ENCODE results near the gene CLNK. TPM values are rescaled to one million over a fixed set of nuclear protein-coding genes. Genes with fewer than 3 reads are reported as not detected.
A peak's percentile ranks its signal among the peaks of the same experiment; 100 is the strongest.

Gene CLNK
- total and polyA plus RNA-seq, 2 donors from 2014 or later, result 2.8 to 4.8 TPM

- DNase-seq, result no peak
- Histone ChIP-seq H3K27ac (ENCODE audit: low read depth in 2 of 2, low read length in 2 of 2) (no peak overlapping the region), H3K4me1 (ENCODE audit: control insufficient read depth in 2 of 3, insufficient read depth in 2 of 3, low read depth in 1 of 3, low read length in 3 of 3) (peaks cover 0 to 4% (median 3%) of the 10 kb centered on the region in 3 donors), H3K27me3 (ENCODE audit: control insufficient read depth, insufficient read depth, low read length) (no peaks in the 10 kb centered on the region), H3K9ac (ENCODE audit: low read length in 3 of 3) (no peak overlapping the region), H3K4me3 (ENCODE audit: low read length in 3 of 3) (no peak overlapping the region), H3K36me3 (ENCODE audit: control insufficient read depth in 2 of 3, insufficient read depth in 3 of 3, low read length in 3 of 3) (no peaks in the 10 kb centered on the region), H3K9me3 (ENCODE audit: control insufficient read depth in 2 of 3, insufficient read depth in 1 of 3, low read length in 3 of 3) (no peaks in the 10 kb centered on the region)
- no peak for TF ChIP-seq CTCF (IDR thresholded peaks at IDR 0.05; ENCODE audit: borderline replicate concordance, extremely low read depth, insufficient read depth)
- FAIRE-seq, result no peak
- intact Hi-C loops (cut with DNase I), result no loop called here
These were observed 97.3 kb downstream of the CLNK start for GRCh38 chr4:10587296-10587695.

DNA sequence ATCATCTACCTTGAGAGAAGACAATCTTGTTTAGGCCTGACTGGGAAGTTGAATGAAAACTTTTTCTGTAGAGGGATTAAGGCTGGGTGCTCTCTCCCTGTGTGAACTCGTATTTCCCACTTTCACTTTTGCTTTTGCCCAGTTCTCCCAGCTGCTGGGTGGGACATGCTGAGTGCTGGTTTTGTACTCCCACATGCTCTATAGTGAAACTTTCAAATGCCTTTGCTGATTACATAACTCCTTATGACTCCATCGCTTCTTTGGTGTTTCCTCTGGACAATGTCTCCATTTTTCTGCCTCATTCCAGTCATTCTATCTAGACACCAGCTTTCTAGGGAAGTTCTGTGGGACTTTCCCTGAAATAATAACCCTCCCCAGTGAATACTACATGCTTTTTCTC, 100.5 kb downstream of the CLNK start:
- peak overlapping the region in 2 of 3 donors; percentile 19 to 33 for H3K4me3 ChIP-seq (ENCODE audit: low read length in 3 of 3)
- H3K27ac ChIP-seq (ENCODE audit: low read depth in 2 of 2, low read length in 2 of 2), result no peak overlapping the region
- H3K27me3 ChIP-seq (ENCODE audit: control insufficient read depth, insufficient read depth, low read length), result no peaks in the 10 kb centered on the region
- FAIRE-seq (no peak), DNase-seq (peak in 2 of 5 donors; percentile 12 to 50)
- H3K4me1 ChIP-seq (ENCODE audit: control insufficient read depth in 2 of 3, insufficient read depth in 2 of 3, low read depth in 1 of 3, low read length in 3 of 3), result peaks cover 0 to 4% (median 3%) of the 10 kb centered on the region in 3 donors
- TF ChIP-seq CTCF (IDR thresholded peaks at IDR 0.05; ENCODE audit: borderline replicate concordance, extremely low read depth, insufficient read depth), result no peak
- H3K9me3 ChIP-seq (ENCODE audit: control insufficient read depth in 2 of 3, insufficient read depth in 1 of 3, low read length in 3 of 3), result no peaks in the 10 kb centered on the region
- H3K36me3 ChIP-seq (ENCODE audit: control insufficient read depth in 2 of 3, insufficient read depth in 3 of 3, low read length in 3 of 3), result no peaks in the 10 kb centered on the region
- H3K9ac ChIP-seq (ENCODE audit: low read length in 3 of 3), result no peak overlapping the region
- intact Hi-C loops (cut with DNase I), result no loop called here

DNA sequence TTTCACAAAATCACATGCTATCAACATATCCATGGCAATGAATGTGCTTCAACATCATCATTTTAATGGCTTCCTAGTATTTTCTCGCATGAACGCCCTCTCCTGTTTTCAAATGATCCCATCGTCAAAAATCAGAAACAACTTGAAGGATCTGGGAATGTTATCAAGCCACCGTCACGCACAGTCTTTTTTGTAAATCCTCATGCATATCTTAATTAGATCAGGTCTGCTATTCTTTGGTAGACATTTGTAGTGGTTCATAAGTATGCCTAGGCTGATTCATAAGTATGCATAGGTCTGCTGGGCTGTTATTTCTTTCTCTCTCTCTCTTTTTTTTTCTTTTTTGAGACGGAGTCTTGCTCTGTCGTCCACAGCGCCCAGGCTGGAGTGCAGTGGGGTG, 101.6 kb downstream of the CLNK start:
- no peak overlapping the region for H3K27ac ChIP-seq (ENCODE audit: low read depth in 2 of 2, low read length in 2 of 2)
- no peaks in the 10 kb centered on the region for H3K27me3 ChIP-seq (ENCODE audit: control insufficient read depth, insufficient read depth, low read length)
- FAIRE-seq (no peak), DNase-seq (peak in 1 of 5 donors; percentile 27)
- TF ChIP-seq CTCF (IDR thresholded peaks at IDR 0.05; ENCODE audit: borderline replicate concordance, extremely low read depth, insufficient read depth), result no peak
- intact Hi-C loops (cut with DNase I), result no loop called here
- H3K4me1 ChIP-seq (ENCODE audit: control insufficient read depth in 2 of 3, insufficient read depth in 2 of 3, low read depth in 1 of 3, low read length in 3 of 3), result peaks cover 0 to 4% (median 3%) of the 10 kb centered on the region in 3 donors
- no peak overlapping the region for H3K4me3 ChIP-seq (ENCODE audit: low read length in 3 of 3)
- no peaks in the 10 kb centered on the region for H3K9me3 ChIP-seq (ENCODE audit: control insufficient read depth in 2 of 3, insufficient read depth in 1 of 3, low read length in 3 of 3)
- H3K9ac ChIP-seq (ENCODE audit: low read length in 3 of 3), result no peak overlapping the region
- no peaks in the 10 kb centered on the region for H3K36me3 ChIP-seq (ENCODE audit: control insufficient read depth in 2 of 3, insufficient read depth in 3 of 3, low read length in 3 of 3)
